Measurements from ENCODE around the gene MAP3K8.
"Not testable (repeated sequence)": the region's sequence is repeated elsewhere in the genome, so short reads cannot be mapped to it uniquely, and the experiment has no call there.

- TF ChIP-seq CTCF (IDR thresholded peaks at IDR 0.05); EZH2 (IDR thresholded peaks at IDR 0.05; ENCODE audit: borderline replicate concordance, insufficient read depth, low read depth, low read length, poor library complexity, severe bottlenecking): not testable (repeated sequence)
Observed at GRCh38 chr10:30479513-30479912, 45.5 kb downstream of the MAP3K8 start.

All from B cell (primary cell).